Calu3 (cell line): ENCODE data around the gene SH3RF2. TPM values are rescaled to one million over a fixed set of nuclear protein-coding genes. Genes with fewer than 3 reads are reported as not detected.

Source experiments
- BruUV-seq: library from RNA; stranded (reverse); fragments of 400-500 nt; replicated peaks from 2 replicates; lab custom pipeline; 2021; lab: Mats Ljungman, UMichigan
- CTCF ChIA-PET: fragments of 300-600 bp; sonication (Branson Sonifier 250); formaldehyde crosslinking; loops from one replicate; lab custom pipeline; 2022; ENCODE audit warnings: antibody characterized with exemption; lab: Charles Lee
- DNase-seq: peaks from one replicate; pipeline ENCODE4 v3.0.0; 2022
- H3K27ac Mint-ChIP-seq: one replicate; pipeline ENCODE4 v1.8.0; 2022; ENCODE audit warnings: mixed read lengths; ENCODE audit not compliant: unreplicated experiment
- H3K27me3 Mint-ChIP-seq: one replicate; pipeline ENCODE4 v1.8.0; 2022; ENCODE audit warnings: mixed read lengths; ENCODE audit not compliant: unreplicated experiment
- H3K36me3 Mint-ChIP-seq: one replicate; pipeline ENCODE4 v1.8.0; 2022; ENCODE audit warnings: mild to moderate bottlenecking, moderate library complexity, mixed read lengths; ENCODE audit not compliant: insufficient read depth, unreplicated experiment
- H3K4me1 Mint-ChIP-seq: one replicate; pipeline ENCODE4 v1.8.0; 2022; ENCODE audit warnings: mild to moderate bottlenecking, low read depth, mixed read lengths; ENCODE audit not compliant: unreplicated experiment
- H3K4me3 Mint-ChIP-seq: one replicate; pipeline ENCODE4 v1.8.0; 2022; ENCODE audit warnings: mild to moderate bottlenecking, low read depth, moderate library complexity, mixed read lengths; ENCODE audit not compliant: unreplicated experiment
- H3K9me3 Mint-ChIP-seq: one replicate; pipeline ENCODE4 v1.8.0; 2022; ENCODE audit warnings: low read depth, mixed read lengths; ENCODE audit not compliant: unreplicated experiment
- intact Hi-C: fragments of 100-400 bp; cut with micrococcal nuclease; formaldehyde crosslinking; loops from one replicate; pipeline ENCODE4 v1.10.0; 2022; ENCODE audit not compliant: unreplicated experiment
- total RNA-seq: library from RNA; stranded (reverse); gene quantifications from 2 replicates; pipeline ENCODE4 v1.2.3, GENCODE V29; 2022
- TF ChIP-seq, protein P1 (sequence below): fragments of 200-600 bp; IDR thresholded peaks from one replicate; pipeline ENCODE4 v1.8.0; 2022; ENCODE audit warnings: antibody characterized with exemption; ENCODE audit not compliant: unreplicated experiment

The SH3RF2 gene
- total RNA-seq, 1 experiment from 2014 or later, result 21.9 TPM

DNA sequence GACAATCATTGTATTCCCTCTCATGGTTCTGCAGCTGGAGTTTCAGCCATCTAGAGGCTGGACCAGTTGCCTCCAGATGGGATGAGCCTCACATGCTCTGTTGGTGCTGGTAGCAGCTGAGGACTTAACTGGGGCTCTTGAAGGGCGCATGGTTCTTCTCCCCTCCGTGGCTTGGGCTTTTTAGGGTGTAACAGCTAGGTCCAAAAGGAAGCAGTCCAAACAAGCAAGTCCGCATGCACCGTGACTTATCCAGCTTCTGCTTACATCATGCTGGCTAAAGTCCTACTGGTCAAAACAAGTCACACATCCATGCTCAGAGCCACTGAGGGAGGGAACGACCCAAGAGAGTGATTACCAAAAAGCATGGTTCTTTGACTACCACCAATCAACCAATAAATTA is 31.6 kb upstream of the SH3RF2 start:
- Mint-ChIP-seq H3K9me3 (no peaks in the 10 kb centered on the region), H3K27ac (no peak overlapping the region), H3K27me3 (no peaks in the 10 kb centered on the region), H3K4me1 (peaks cover 7% of the 10 kb centered on the region), H3K4me3 (no peak overlapping the region), H3K36me3 (no peaks in the 10 kb centered on the region)
- intact Hi-C loops, result no loop called here
- CTCF ChIA-PET, result no interaction called here
- DNase-seq, result no peak
- no TSS peak for BruUV-seq
- TF ChIP-seq, protein P1, sequence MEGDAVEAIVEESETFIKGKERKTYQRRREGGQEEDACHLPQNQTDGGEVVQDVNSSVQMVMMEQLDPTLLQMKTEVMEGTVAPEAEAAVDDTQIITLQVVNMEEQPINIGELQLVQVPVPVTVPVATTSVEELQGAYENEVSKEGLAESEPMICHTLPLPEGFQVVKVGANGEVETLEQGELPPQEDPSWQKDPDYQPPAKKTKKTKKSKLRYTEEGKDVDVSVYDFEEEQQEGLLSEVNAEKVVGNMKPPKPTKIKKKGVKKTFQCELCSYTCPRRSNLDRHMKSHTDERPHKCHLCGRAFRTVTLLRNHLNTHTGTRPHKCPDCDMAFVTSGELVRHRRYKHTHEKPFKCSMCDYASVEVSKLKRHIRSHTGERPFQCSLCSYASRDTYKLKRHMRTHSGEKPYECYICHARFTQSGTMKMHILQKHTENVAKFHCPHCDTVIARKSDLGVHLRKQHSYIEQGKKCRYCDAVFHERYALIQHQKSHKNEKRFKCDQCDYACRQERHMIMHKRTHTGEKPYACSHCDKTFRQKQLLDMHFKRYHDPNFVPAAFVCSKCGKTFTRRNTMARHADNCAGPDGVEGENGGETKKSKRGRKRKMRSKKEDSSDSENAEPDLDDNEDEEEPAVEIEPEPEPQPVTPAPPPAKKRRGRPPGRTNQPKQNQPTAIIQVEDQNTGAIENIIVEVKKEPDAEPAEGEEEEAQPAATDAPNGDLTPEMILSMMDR, result no peak

DNA sequence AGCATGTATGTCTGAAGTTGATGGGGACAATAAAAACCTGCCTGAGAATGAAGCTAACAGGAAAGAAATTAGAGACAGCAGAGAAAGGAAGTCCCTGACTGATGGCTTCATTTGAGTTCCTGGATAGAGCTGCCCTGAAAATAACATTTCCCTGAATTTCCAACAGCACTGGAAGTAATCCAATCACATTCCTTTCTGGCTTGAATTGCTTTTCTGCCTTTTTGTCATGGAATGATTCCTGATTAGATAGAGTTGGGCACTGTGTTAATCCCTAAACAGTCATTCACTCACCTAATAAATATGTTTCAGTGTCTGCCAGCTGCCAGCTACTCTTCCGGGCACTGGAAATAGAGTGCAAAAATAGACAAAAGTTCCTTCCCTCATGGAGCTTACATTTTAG is 30.0 kb upstream of the SH3RF2 start:
- no peaks in the 10 kb centered on the region for H3K36me3 Mint-ChIP-seq
- peaks cover 7% of the 10 kb centered on the region for H3K4me1 Mint-ChIP-seq
- TF ChIP-seq, protein P1, result no peak
- BruUV-seq, result no TSS peak
- CTCF ChIA-PET, result interaction anchor here (0.5 kb wide), 1 partner anchor 37 kb away, joined by 3 read pairs; no protein-coding TSS in a partner anchor
- no peaks in the 10 kb centered on the region for H3K27me3 Mint-ChIP-seq
- intact Hi-C loops, result no loop called here
- H3K9me3 Mint-ChIP-seq, result no peaks in the 10 kb centered on the region
- H3K4me3 Mint-ChIP-seq, result no peak overlapping the region
- no peak for DNase-seq
- H3K27ac Mint-ChIP-seq, result no peak overlapping the region

DNA sequence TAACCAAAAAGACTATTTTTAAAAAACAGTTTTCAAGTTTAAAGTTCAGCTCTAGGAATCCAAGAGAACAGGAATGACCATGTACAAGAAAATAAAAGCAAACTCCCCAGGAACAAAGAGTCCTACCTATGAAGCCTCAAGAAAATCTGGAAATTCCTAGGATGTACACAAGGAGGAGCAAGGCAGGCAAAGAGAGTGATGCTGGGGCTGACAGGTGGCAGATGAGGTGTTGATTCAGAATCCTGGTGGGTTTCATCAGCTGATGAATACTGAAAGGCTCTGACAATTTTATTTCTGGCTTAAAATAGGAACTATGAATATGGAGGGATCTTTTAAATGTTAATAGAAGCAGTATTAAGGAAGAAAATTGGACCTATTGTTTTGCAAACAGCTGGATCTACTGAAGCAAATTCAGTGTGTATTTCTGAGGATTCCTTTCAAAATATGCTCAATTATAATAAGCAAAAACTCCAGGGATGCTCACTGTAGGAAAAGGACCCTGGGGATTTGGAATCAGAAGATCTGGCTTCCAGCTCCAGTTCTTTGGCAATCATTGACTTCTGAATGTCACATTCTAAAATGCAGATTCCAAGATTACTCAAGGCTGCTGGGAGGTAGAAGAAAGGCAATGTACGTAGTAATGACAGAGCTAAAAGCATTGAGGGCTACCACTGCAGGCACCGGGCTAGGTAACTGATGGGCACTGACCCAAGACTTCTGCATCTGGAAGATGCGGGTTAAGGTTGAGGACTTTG is 28.0 kb upstream of the SH3RF2 start:
- TF ChIP-seq, protein P1, result no peak
- no peaks in the 10 kb centered on the region for H3K9me3 Mint-ChIP-seq
- intact Hi-C loops, result loop anchor here (1.0 to 2.0 kb wide), 2 partner anchors 72 to 141 kb away; no protein-coding TSS in a partner anchor
- H3K4me1 Mint-ChIP-seq, result peaks cover 7% of the 10 kb centered on the region
- BruUV-seq, result no TSS peak
- H3K36me3 Mint-ChIP-seq, result no peaks in the 10 kb centered on the region
- CTCF ChIA-PET, result interaction anchor here (0.6 to 1.6 kb wide), 5 partner anchors 68 to 139 kb away, joined by 3 to 5 read pairs (median 4); no protein-coding TSS in a partner anchor
- no peak overlapping the region for H3K27ac Mint-ChIP-seq
- DNase-seq, result peak; percentile 24
- H3K4me3 Mint-ChIP-seq, result no peak overlapping the region
- no peaks in the 10 kb centered on the region for H3K27me3 Mint-ChIP-seq

DNA sequence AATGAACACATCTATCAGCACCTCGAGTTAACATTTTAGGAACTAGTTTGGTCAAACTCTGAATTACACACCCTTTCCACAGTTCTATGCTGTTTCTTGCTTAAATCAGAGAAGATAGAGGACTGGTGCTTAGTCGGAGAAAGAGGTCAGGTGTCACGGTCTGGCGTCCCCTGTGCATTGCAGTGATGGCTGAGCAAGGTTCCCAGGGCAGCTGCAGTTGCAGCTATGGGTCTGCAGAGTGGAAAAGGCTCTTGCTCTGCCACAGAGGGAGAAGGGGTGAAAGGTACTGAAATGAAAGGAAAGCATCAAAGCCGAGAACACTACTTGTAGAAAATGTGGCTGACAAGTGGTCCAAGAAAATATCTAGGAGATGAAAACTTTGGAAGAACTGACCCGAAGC is 25.2 kb upstream of the SH3RF2 start:
- Mint-ChIP-seq H3K9me3 (no peaks in the 10 kb centered on the region), H3K36me3 (no peaks in the 10 kb centered on the region), H3K27me3 (no peaks in the 10 kb centered on the region), H3K27ac (peak overlapping the region; percentile 39), H3K4me1 (peaks cover 7% of the 10 kb centered on the region), H3K4me3 (no peak overlapping the region)
- no peak for DNase-seq
- intact Hi-C loops, result no loop called here
- TF ChIP-seq, protein P1, result no peak
- CTCF ChIA-PET, result no interaction called here
- no TSS peak for BruUV-seq
